Fibroblast of mammary gland (primary cell): ENCODE measurements around the gene DKK3.

Experiments
- DNase-seq: peaks from one replicate; pipeline ENCODE4 v3.0.0-alpha.2; 2010; ENCODE audit warnings: low read depth
- H3K4me3 ChIP-seq: 2 replicates; pipeline ENCODE4 v1.5.1; 2011; ENCODE audit warnings: low read depth, mild to moderate bottlenecking, low read length, moderate library complexity; ENCODE audit not compliant: control insufficient read depth
- CTCF ChIP-seq: conservative IDR thresholded peaks from 2 replicates; pipeline ENCODE4 v1.5.1; 2011; ENCODE audit warnings: low read depth, low read length, inconsistent platforms; ENCODE audit not compliant: control insufficient read depth, insufficient read depth

The DKK3 gene

GRCh38 chr11:11995601-11996000 is 12.8 kb downstream of the DKK3 start:
- no peak for TF ChIP-seq CTCF

GRCh38 chr11:11993839-11994238 is 14.6 kb downstream of the DKK3 start:
- H3K4me3 ChIP-seq: no peak overlapping the region
- peak; percentile 85 for DNase-seq
- TF ChIP-seq CTCF: no peak

More at GRCh38 chr11:11995601-11996000, 12.8 kb downstream of the DKK3 start:
- DNase-seq: no peak
- H3K4me3 ChIP-seq: no peak overlapping the region

GRCh38 chr11:11992257-11993212 is 15.9 kb downstream of the DKK3 start:
- peak; percentile 51 for DNase-seq
- TF ChIP-seq CTCF: no peak
- H3K4me3 ChIP-seq: no peak overlapping the region

GRCh38 chr11:11989774-11990744 is 18.4 kb downstream of the DKK3 start:
- TF ChIP-seq CTCF: no peak
- no peak overlapping the region for H3K4me3 ChIP-seq
- peak; percentile 76 for DNase-seq

- DNase-seq: no peak
- no peak overlapping the region for H3K4me3 ChIP-seq
- TF ChIP-seq CTCF: peak; percentile 28
Measured at GRCh38 chr11:11988681-11989261, 19.7 kb downstream of the DKK3 start.

GRCh38 chr11:11988099-11988651 is 20.3 kb downstream of the DKK3 start:
- TF ChIP-seq CTCF: no peak
- H3K4me3 ChIP-seq: no peak overlapping the region
- peak; percentile 86 for DNase-seq
